Endothelial cell (in vitro differentiated cells): ENCODE results near the gene DOCK4. TPM values are rescaled to one million over a fixed set of nuclear protein-coding genes. Genes with fewer than 3 reads are reported as not detected.

Source experiments
- DNase-seq: peaks from one replicate; pipeline ENCODE4 v3.0.0; 2021; ENCODE audit warnings: low spot score
- H3K27ac Mint-ChIP-seq: one replicate; pipeline ENCODE4 v1.8.0; 2021; ENCODE audit warnings: mixed read lengths, inconsistent platforms; ENCODE audit not compliant: unreplicated experiment
- H3K27me3 Mint-ChIP-seq: one replicate; pipeline ENCODE4 v1.8.0; 2021; ENCODE audit warnings: mild to moderate bottlenecking, moderate library complexity, mixed read lengths, inconsistent platforms; ENCODE audit not compliant: unreplicated experiment
- H3K36me3 Mint-ChIP-seq: one replicate; pipeline ENCODE4 v1.8.0; 2021; ENCODE audit warnings: mild to moderate bottlenecking, low read depth, mixed read lengths, inconsistent platforms; ENCODE audit not compliant: unreplicated experiment
- H3K4me1 Mint-ChIP-seq: one replicate; pipeline ENCODE4 v1.8.0; 2021; ENCODE audit warnings: mild to moderate bottlenecking, mixed read lengths, inconsistent platforms; ENCODE audit not compliant: unreplicated experiment
- H3K4me3 Mint-ChIP-seq: one replicate; pipeline ENCODE4 v1.8.0; 2021; ENCODE audit warnings: mild to moderate bottlenecking, mixed read lengths, inconsistent platforms; ENCODE audit not compliant: unreplicated experiment
- H3K9me3 Mint-ChIP-seq: one replicate; pipeline ENCODE4 v1.8.0; 2021; ENCODE audit warnings: mixed read lengths, inconsistent platforms; ENCODE audit not compliant: unreplicated experiment
- CTCF ChIP-seq: fragments of 200-600 bp; sonication (generic); IDR thresholded peaks from one replicate; pipeline ENCODE4 v1.5.0; 2021; ENCODE audit warnings: antibody characterized with exemption; ENCODE audit not compliant: unreplicated experiment
- total RNA-seq: library from RNA; stranded (reverse); fragmentation: NEBNext Ultra II Directional; extraction: Animal tissue kit (Norgen Biotek cat#: 25700); gene quantifications from one replicate; pipeline ENCODE4 v1.2.1, GENCODE V29; 2021; ENCODE audit not compliant: unreplicated experiment

The DOCK4 gene
- total RNA-seq, 1 donor from 2014 or later, result 99.2 TPM

- DNase-seq, result no peak
- H3K4me3 Mint-ChIP-seq, result no peak overlapping the region
- H3K36me3 Mint-ChIP-seq, result peaks cover 14% of the 10 kb centered on the region
- H3K9me3 Mint-ChIP-seq, result no peaks in the 10 kb centered on the region
- peaks cover 17% of the 10 kb centered on the region for H3K4me1 Mint-ChIP-seq
- no peak for TF ChIP-seq CTCF
- H3K27ac Mint-ChIP-seq, result no peak overlapping the region
- no peaks in the 10 kb centered on the region for H3K27me3 Mint-ChIP-seq
Observed at GRCh38 chr7:111951052-111951451, 255.1 kb downstream of the DOCK4 start.

GRCh38 chr7:111942450-111943081 is 263.6 kb downstream of the DOCK4 start:
- TF ChIP-seq CTCF, result no peak
- H3K4me1 Mint-ChIP-seq, result no peaks in the 10 kb centered on the region
- peaks cover 15% of the 10 kb centered on the region for H3K9me3 Mint-ChIP-seq
- no peaks in the 10 kb centered on the region for H3K27me3 Mint-ChIP-seq
- peak overlapping the region; percentile 87 for H3K4me3 Mint-ChIP-seq
- no peak for DNase-seq
- H3K27ac Mint-ChIP-seq, result no peak overlapping the region
- peaks cover 76% of the 10 kb centered on the region for H3K36me3 Mint-ChIP-seq

- Mint-ChIP-seq H3K4me3 (no peak overlapping the region), H3K27me3 (peaks cover 3% of the 10 kb centered on the region), H3K27ac (no peak overlapping the region), H3K9me3 (peaks cover 4% of the 10 kb centered on the region), H3K36me3 (peaks cover 54% of the 10 kb centered on the region), H3K4me1 (peaks cover 2% of the 10 kb centered on the region)
- TF ChIP-seq CTCF, result no peak
- no peak for DNase-seq
Observed at GRCh38 chr7:111937163-111937562, 269.0 kb downstream of the DOCK4 start.

GRCh38 chr7:111933609-111934008 is 272.6 kb downstream of the DOCK4 start:
- Mint-ChIP-seq H3K27me3 (peaks cover 7% of the 10 kb centered on the region), H3K4me3 (peak overlapping the region; percentile 23), H3K36me3 (peaks cover 41% of the 10 kb centered on the region), H3K4me1 (peaks cover 25% of the 10 kb centered on the region), H3K9me3 (no peaks in the 10 kb centered on the region), H3K27ac (peak overlapping the region; percentile 67)
- TF ChIP-seq CTCF, result no peak
- DNase-seq, result no peak

- Mint-ChIP-seq H3K27me3 (peaks cover 7% of the 10 kb centered on the region), H3K4me3 (no peak overlapping the region), H3K36me3 (peaks cover 29% of the 10 kb centered on the region), H3K4me1 (peaks cover 33% of the 10 kb centered on the region), H3K9me3 (no peaks in the 10 kb centered on the region), H3K27ac (peak overlapping the region; percentile 48)
- DNase-seq, result no peak
- TF ChIP-seq CTCF, result no peak
Observed at GRCh38 chr7:111931958-111932357, 274.2 kb downstream of the DOCK4 start.
